H1 (cell line): Measurements from ENCODE around the gene RGS3.

Experiments used
- ASH2L ChIP-seq: fragments of 200-600, 300-600 bp; sonication (generic); IDR thresholded peaks from one replicate; pipeline ENCODE4 v1.7.1; 2017; ENCODE audit warnings: low read length
- ATF3 ChIP-seq: IDR thresholded peaks from 2 replicates; pipeline ENCODE4 v1.6.1; 2011; ENCODE audit warnings: low read depth, mild to moderate bottlenecking, low read length; ENCODE audit not compliant: insufficient read depth
- CHD7 ChIP-seq: fragments of 300-600 bp; sonication (generic); IDR thresholded peaks from 2 replicates; pipeline ENCODE4 v1.7.1; 2012; ENCODE audit warnings: low read length, moderate library complexity, mild to moderate bottlenecking, inconsistent platforms; ENCODE audit not compliant: insufficient replicate concordance
- CTCF ChIP-seq, 3 experiments: IDR thresholded peaks; 1 replicate in 2 of 3; 2 replicates in 1 of 3; pipeline versions ENCODE4 v1.5.1 to v1.6.1; 2011; ENCODE audit warnings: low read length in 3 of 3, mild to moderate bottlenecking in 3 of 3, inconsistent platforms in 2 of 3, low read depth in 1 of 3, moderate library complexity in 1 of 3; ENCODE audit not compliant: insufficient read depth in 1 of 3; ENCODE audit errors: control extremely low read depth in 1 of 3
- EP300 ChIP-seq, 2 experiments: IDR thresholded peaks; 1 replicate in 1 of 2; 2 replicates in 1 of 2; pipeline ENCODE4 v1.6.1; 2011 to 2012; ENCODE audit warnings: low read depth in 2 of 2, low read length in 2 of 2, mild to moderate bottlenecking in 2 of 2, borderline replicate concordance in 1 of 2, inconsistent platforms in 1 of 2, moderate library complexity in 1 of 2
- GTF2F1 ChIP-seq: IDR thresholded peaks from 2 replicates; pipeline ENCODE4 v1.6.1; 2012; ENCODE audit warnings: low read depth, low read length, improper control_type of control experiment, borderline replicate concordance
- KDM5A ChIP-seq: fragments of 200-600 bp; IDR thresholded peaks from 2 replicates; pipeline ENCODE4 v1.7.1; 2012; ENCODE audit warnings: mild to moderate bottlenecking, low read length, inconsistent platforms, mixed read lengths
- MAX ChIP-seq: IDR thresholded peaks from 2 replicates; pipeline ENCODE4 v1.6.1; 2012; ENCODE audit warnings: inconsistent platforms
- PHF8 ChIP-seq: fragments of 200-600 bp; sonication (generic); conservative IDR thresholded peaks from 2 replicates; pipeline ENCODE4 v1.7.1; 2012; ENCODE audit warnings: low read depth, mild to moderate bottlenecking, inconsistent platforms, low read length, moderate library complexity
- POLR2A ChIP-seq, 2 experiments: IDR thresholded peaks; 1 replicate in 1 of 2; 2 replicates in 1 of 2; pipeline ENCODE4 v1.6.1; 2011; ENCODE audit warnings: low read depth in 2 of 2, low read length in 2 of 2, mild to moderate bottlenecking in 2 of 2; ENCODE audit errors: control extremely low read depth in 1 of 2
- POLR2AphosphoS5 ChIP-seq: IDR thresholded peaks from 2 replicates; pipeline ENCODE4 v1.6.1; 2011; ENCODE audit warnings: low read depth, low read length
- RFX5 ChIP-seq: IDR thresholded peaks from 2 replicates; pipeline ENCODE4 v1.6.1; 2011; ENCODE audit warnings: low read depth, low read length, improper control_type of control experiment, borderline replicate concordance
- TAF1 ChIP-seq: IDR thresholded peaks from 2 replicates; pipeline ENCODE4 v1.6.1; 2011; ENCODE audit warnings: mild to moderate bottlenecking, low read depth, low read length

- TF ChIP-seq EP300 (IDR thresholded peaks at IDR 0.05; ENCODE audit: borderline replicate concordance in 1 of 2, low read depth in 2 of 2, low read length in 2 of 2) (no peak), POLR2AphosphoS5 (no peak), CTCF (IDR thresholded peaks at IDR 0.05; ENCODE audit: control extremely low read depth in 1 of 3, insufficient read depth in 1 of 3, low read depth in 1 of 3, low read length in 3 of 3) (no peak), POLR2A (IDR thresholded peaks at IDR 0.05; ENCODE audit: control extremely low read depth in 1 of 2, low read depth in 2 of 2, low read length in 2 of 2) (no peak), KDM5A (no peak), CHD7 (no peak), RFX5 (no peak), GTF2F1 (no peak), TAF1 (no peak), PHF8 (no peak), ATF3 (no peak), MAX (no peak), ASH2L (no peak)
These were observed 168.5 kb downstream of the RGS3 start for GRCh38 chr9:113631871-113632665.
